Sigmoid colon (tissue), 7 donors: ENCODE data around the gene PVALB. TPM values are rescaled to one million over a fixed set of nuclear protein-coding genes. Genes with fewer than 3 reads are reported as not detected.

Experiments
- DNase-seq: peaks from one replicate; pipeline ENCODE4 v3.0.0-alpha.2; 2019
- H3K27ac ChIP-seq, 4 donors: fragments of 200-600 bp; sonication (generic); one replicate each; pipeline ENCODE4 v1.5.1; 2016 to 2019; ENCODE audit warnings: mild to moderate bottlenecking in 1 of 4
- H3K27me3 ChIP-seq, 3 donors: fragments of 200-600 bp; sonication (generic); one replicate each; pipeline ENCODE4 v1.5.1; 2019; ENCODE audit warnings: mild to moderate bottlenecking in 1 of 3
- H3K36me3 ChIP-seq, 4 donors: fragments of 200-600 bp; sonication (generic); one replicate each; pipeline ENCODE4 v1.5.1; 2016 to 2019
- H3K4me1 ChIP-seq, 4 donors: fragments of 200-600 bp; sonication (generic); one replicate each; pipeline ENCODE4 v1.5.1; 2017 to 2019
- H3K4me3 ChIP-seq, 4 donors: fragments of 200-600 bp; sonication (generic); one replicate each; pipeline ENCODE4 v1.5.1; 2017 to 2019; ENCODE audit warnings: mild to moderate bottlenecking in 2 of 4, moderate library complexity in 1 of 4
- H3K9me3 ChIP-seq, 4 donors: fragments of 200-600 bp in 3 of 4; sonication (generic) in 3 of 4; one replicate each; pipeline versions ENCODE4 v1.5.1 to v1.6.1; 2013 to 2019
- CTCF ChIP-seq, 4 experiments: fragments of 450-650 bp in 3 of 4; fragments of 200-600 bp in 1 of 4; IDR thresholded peaks; one replicate each; pipeline ENCODE4 v1.5.1; 2016 to 2019; ENCODE audit warnings: antibody characterized with exemption in 4 of 4, mild to moderate bottlenecking in 3 of 4, moderate library complexity in 2 of 4
- EP300 ChIP-seq, 4 donors: sonication (generic); formaldehyde crosslinking; IDR thresholded peaks; one replicate each; pipeline ENCODE4 v1.6.1; 2017; ENCODE audit warnings: antibody characterized with exemption in 4 of 4
- POLR2A ChIP-seq, 2 donors: fragments of 450-650 bp; IDR thresholded peaks; one replicate each; pipeline ENCODE4 v1.6.1; 2016; ENCODE audit warnings: antibody characterized with exemption in 2 of 2, mild to moderate bottlenecking in 2 of 2, moderate library complexity in 2 of 2
- POLR2AphosphoS5 ChIP-seq, 4 donors: sonication (generic); formaldehyde crosslinking; IDR thresholded peaks; one replicate each; pipeline ENCODE4 v1.6.1; 2017; ENCODE audit warnings: antibody characterized with exemption in 4 of 4
- WGBS, 2 donors: extraction: QIAGEN DNeasy Blood & Tissue Kit; methylation state at CpG; one replicate each; pipeline ENCODE4 v1.1.7; 2013; 5-methylcytosine and 5-hydroxymethylcytosine counted together
- intact Hi-C: fragments of 100-400 bp; cut with DNase I; formaldehyde crosslinking; loops from one replicate; pipeline ENCODE4 v1.15.1; 2023
- polyA plus RNA-seq, 3 donors: library from polyadenylated mRNA; stranded (reverse); fragments of 200-250 nt; gene quantifications; one replicate each; pipeline ENCODE4 v1.2.3, GENCODE V29; 2013
- total RNA-seq, 4 donors: library from RNA; depleted of rRNA; stranded (reverse); fragments of >200 nt; gene quantifications; one replicate each; pipeline ENCODE4 v1.1.0, GENCODE V29; 2016
- donor health status: healthy with polysubstance abuse.
- donor health status: Bipolar disorder and iron deficiency.
- donor health status: healthy.

The PVALB gene
- total and polyA plus RNA-seq, 7 donors = not detected

- Histone ChIP-seq H3K4me3 (no peak overlapping the region), H3K36me3 (no peaks in the 10 kb centered on the region), H3K27ac (no peak overlapping the region), H3K9me3 (no peaks in the 10 kb centered on the region), H3K4me1 (no peaks in the 10 kb centered on the region), H3K27me3 (peaks cover 0 to 20% (median 4%) of the 10 kb centered on the region in 3 donors)
- intact Hi-C loops = no loop called here
- 11 to 38% methylated on average over 1 of the region's 1 CpG for WGBS, 2 donors
- TF ChIP-seq EP300 (IDR thresholded peaks at IDR 0.05) (no peak), POLR2A (IDR thresholded peaks at IDR 0.05) (no peak), CTCF (IDR thresholded peaks at IDR 0.05) (no peak), POLR2AphosphoS5 (IDR thresholded peaks at IDR 0.05) (no peak)
- no peak for DNase-seq
Measured at GRCh38 chr22:36808721-36809344, 8.0 kb downstream of the PVALB start.

GRCh38 chr22:36807627-36808026 is 9.2 kb downstream of the PVALB start:
- 88 to 91% methylated on average over 7 of the region's 7 CpGs for WGBS, 2 donors
- Histone ChIP-seq H3K4me1 (no peaks in the 10 kb centered on the region), H3K9me3 (no peaks in the 10 kb centered on the region), H3K27me3 (peaks cover 0 to 27% (median 4%) of the 10 kb centered on the region in 3 donors), H3K36me3 (no peaks in the 10 kb centered on the region), H3K27ac (no peak overlapping the region), H3K4me3 (no peak overlapping the region)
- intact Hi-C loops = no loop called here
- no peak for DNase-seq
- TF ChIP-seq POLR2A (IDR thresholded peaks at IDR 0.05) (no peak), EP300 (IDR thresholded peaks at IDR 0.05) (no peak), CTCF (IDR thresholded peaks at IDR 0.05) (no peak), POLR2AphosphoS5 (IDR thresholded peaks at IDR 0.05) (no peak)

GRCh38 chr22:36806835-36807234 is 10.0 kb downstream of the PVALB start:
- WGBS, 2 donors = 42 to 67% methylated on average over 6 of the region's 6 CpGs
- no peaks in the 10 kb centered on the region for H3K36me3 ChIP-seq
- H3K27me3 ChIP-seq = peaks cover 0 to 29% (median 4%) of the 10 kb centered on the region in 3 donors
- H3K9me3 ChIP-seq = no peaks in the 10 kb centered on the region
- no peak for DNase-seq
- TF ChIP-seq EP300 (IDR thresholded peaks at IDR 0.05) (no peak), POLR2A (IDR thresholded peaks at IDR 0.05) (no peak), POLR2AphosphoS5 (IDR thresholded peaks at IDR 0.05) (no peak), CTCF (IDR thresholded peaks at IDR 0.05) (no peak)
- intact Hi-C loops = no loop called here
- H3K4me1 ChIP-seq = no peaks in the 10 kb centered on the region
- H3K4me3 ChIP-seq = no peak overlapping the region
- H3K27ac ChIP-seq = no peak overlapping the region

GRCh38 chr22:36803358-36803757 is 13.5 kb downstream of the PVALB start:
- Histone ChIP-seq H3K4me3 (no peak overlapping the region), H3K27me3 (peaks cover 3 to 29% (median 4%) of the 10 kb centered on the region in 3 donors), H3K9me3 (no peaks in the 10 kb centered on the region), H3K27ac (no peak overlapping the region), H3K36me3 (no peaks in the 10 kb centered on the region), H3K4me1 (no peaks in the 10 kb centered on the region)
- intact Hi-C loops = no loop called here
- WGBS, 2 donors = 65 to 71% methylated on average over 1 of the region's 1 CpG
- no peak for DNase-seq
- TF ChIP-seq EP300 (IDR thresholded peaks at IDR 0.05) = no peak
- no peak for TF ChIP-seq CTCF (IDR thresholded peaks at IDR 0.05)
- TF ChIP-seq POLR2AphosphoS5 (IDR thresholded peaks at IDR 0.05) = no peak
- TF ChIP-seq POLR2A (IDR thresholded peaks at IDR 0.05) = no peak

GRCh38 chr22:36798674-36799066 is 18.2 kb downstream of the PVALB start:
- WGBS, 2 donors = 68 to 87% methylated on average over 11 of the region's 11 CpGs
- DNase-seq = no peak

More at GRCh38 chr22:36798674-36799066, 18.2 kb downstream of the PVALB start:
- Histone ChIP-seq H3K27ac (no peak overlapping the region), H3K4me1 (no peaks in the 10 kb centered on the region), H3K4me3 (no peak overlapping the region), H3K36me3 (no peaks in the 10 kb centered on the region), H3K27me3 (peaks cover 0 to 8% (median 3%) of the 10 kb centered on the region in 3 donors), H3K9me3 (no peaks in the 10 kb centered on the region)
- TF ChIP-seq EP300 (IDR thresholded peaks at IDR 0.05) (no peak), POLR2AphosphoS5 (IDR thresholded peaks at IDR 0.05) (no peak), POLR2A (IDR thresholded peaks at IDR 0.05) (no peak), CTCF (IDR thresholded peaks at IDR 0.05) (no peak)
- intact Hi-C loops = no loop called here
